ENCODE results near the gene AUTS2. TPM values are rescaled to one million over a fixed set of nuclear protein-coding genes. Genes with fewer than 3 reads are reported as not detected.

AUTS2 gene
- total and polyA plus RNA-seq, 9 of the 15 experiments (the other 6 are each of a cell fraction or from before 2014, with no cell fraction given): 0.58 TPM; not detected in 8

DNA sequence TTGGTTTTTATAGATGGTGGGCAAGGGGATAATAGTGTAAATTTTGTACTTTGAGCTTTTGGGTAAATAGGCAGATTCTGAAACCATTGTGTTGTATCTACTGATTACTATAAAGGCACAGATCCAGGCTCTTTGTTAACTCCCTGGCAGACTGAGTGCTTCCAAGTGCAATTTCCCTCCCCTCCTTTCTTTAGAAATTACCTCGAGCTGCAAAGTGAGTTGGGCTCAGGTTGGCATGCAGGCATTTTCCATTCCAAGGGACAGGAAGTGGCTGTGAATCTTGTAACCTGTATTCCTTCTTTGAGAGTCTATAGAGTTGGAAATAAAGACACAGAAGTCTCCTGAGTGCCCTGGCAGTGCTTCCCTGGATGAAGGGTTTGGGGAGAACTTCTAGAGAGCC is 1039.5 kb downstream of the AUTS2 start (continued):
- no peak for TF ChIP-seq KAT7 (CRISPR knock-in tag; IDR thresholded peaks at IDR 0.05; ENCODE audit: borderline replicate concordance)
- no peak for TF ChIP-seq CREBBP (IDR thresholded peaks at IDR 0.05; ENCODE audit: low read depth, low read length)
- TF ChIP-seq ZFP30 (CRISPR knock-in tag; IDR thresholded peaks at IDR 0.05; ENCODE audit: borderline replicate concordance): no peak
- TF ChIP-seq MYC (IDR thresholded peaks at IDR 0.05; ENCODE audit: low read depth, low read length): no peak
- no peak for TF ChIP-seq MYC (CRISPR knock-in tag; IDR thresholded peaks at IDR 0.05; ENCODE audit: borderline replicate concordance, low read depth)
- TF ChIP-seq FIP1L1 (IDR thresholded peaks at IDR 0.05; ENCODE audit: low read depth, low read length, poor library complexity, severe bottlenecking): no peak
- no peak for TF ChIP-seq ZNF274 (IDR thresholded peaks at IDR 0.05; ENCODE audit: borderline replicate concordance, low read depth, low read length)
- TF ChIP-seq PHF20 (IDR thresholded peaks at IDR 0.05; ENCODE audit: partially characterized antibody): no peak

DNA sequence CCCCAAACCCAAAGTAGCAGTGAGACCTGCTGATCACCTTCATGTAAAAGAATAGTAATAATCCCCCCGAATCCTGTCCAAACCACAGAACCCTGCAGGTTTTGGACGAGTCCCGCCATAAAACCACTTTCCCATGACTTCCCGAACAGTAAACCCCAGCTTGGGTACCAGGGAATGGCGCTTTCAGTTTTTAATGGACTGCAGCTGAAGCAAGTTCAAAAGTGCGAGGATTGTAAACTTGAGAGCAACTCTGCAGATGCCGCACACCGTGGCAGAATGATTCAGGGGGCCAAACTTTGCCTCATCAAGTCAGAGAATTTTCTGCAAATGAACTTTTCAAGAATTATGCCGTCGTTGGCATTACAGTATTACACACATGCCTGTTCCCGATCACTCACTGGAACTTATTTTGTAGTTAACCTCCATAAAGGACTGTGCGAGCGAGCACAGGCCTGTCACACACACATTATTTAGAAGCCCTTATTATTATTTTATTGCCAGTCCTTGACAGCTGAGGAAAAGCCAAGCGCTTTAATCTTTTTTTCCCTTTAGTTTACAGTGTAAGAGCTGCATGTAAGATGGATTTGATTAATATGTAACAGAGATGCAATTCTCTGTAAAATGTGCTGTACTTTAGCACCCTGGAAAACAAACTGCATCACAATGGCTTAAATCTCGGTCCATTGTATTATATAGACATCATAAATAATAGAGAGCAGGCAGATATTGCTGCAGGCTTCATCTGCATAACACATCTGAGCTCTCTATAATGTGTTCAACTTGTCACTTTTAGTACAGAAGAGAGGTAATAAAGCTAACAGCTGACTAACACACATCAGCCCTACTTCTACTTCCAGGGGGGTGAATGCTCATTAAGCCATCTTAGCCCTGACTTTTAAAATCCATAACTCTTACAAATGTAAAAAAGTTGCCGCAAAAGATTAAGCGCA is 1040.2 kb downstream of the AUTS2 start:
- intact Hi-C loops (cut with micrococcal nuclease) (no loop called here), in situ Hi-C loops (cut with MboI) (no loop called here)
- Histone ChIP-seq H3K4me1 (replicated peaks in 1 of 2; ENCODE audit: control insufficient read depth in 2 of 2, insufficient read depth in 2 of 2, low read length in 2 of 2) (no peaks in the 10 kb centered on the region; a peak in 1 of 5 replicates), H3K9me3 (replicated peaks; ENCODE audit: control insufficient read depth, insufficient read depth, low read depth, low read length) (no peaks in the 10 kb centered on the region), H3K27ac (ENCODE audit: extremely low read depth, low read depth, low read length) (no peak overlapping the region), H4K20me1 (replicated peaks; ENCODE audit: control insufficient read depth, insufficient read depth, low read length) (no peaks in the 10 kb centered on the region), H3K27me3 (ENCODE audit: control insufficient read depth in 2 of 2, insufficient read depth in 2 of 2, low read length in 2 of 2) (peaks cover 8 to 11% of the 10 kb centered on the region in 2 experiments; a peak in 2 of 5 replicates), H2AFZ (ENCODE audit: low read depth, low read length) (no peak overlapping the region), H3K79me2 (ENCODE audit: control insufficient read depth, insufficient read depth, low read length) (no peaks in the 10 kb centered on the region), H3K36me3 (ENCODE audit: control insufficient read depth, insufficient read depth, low read length) (no peaks in the 10 kb centered on the region), H3K9me1 (ENCODE audit: control insufficient read depth, insufficient read depth, low read length) (no peaks in the 10 kb centered on the region), H3K4me3 (no peak overlapping the region), H3K9ac (ENCODE audit: insufficient read depth in 1 of 2, low read depth in 2 of 2, low read length in 2 of 2) (no peak overlapping the region), H3K4me2 (ENCODE audit: insufficient read depth, low read length) (no peak overlapping the region)
- ATAC-seq: no peak
- CTCF ChIA-PET (ENCODE audit: low intra/inter-chr PET ratio): no interaction called here
- no TSS peak for BruUV-seq (replicated peaks)
- WGBS (ENCODE audit: insufficient coverage, low coverage, missing lambda C conversion rate): 1% methylated on average over 17 of the region's 17 CpGs
- POLR2A ChIA-PET: no interaction called here
- no peak for FAIRE-seq
- DNase-seq (ENCODE audit: extremely low read depth in 1 of 4, low spot score in 3 of 4): no peak
- TF ChIP-seq CHCHD3 (CRISPR knock-in tag; IDR thresholded peaks at IDR 0.05): no peak
- TF ChIP-seq ADNP (tag; IDR thresholded peaks at IDR 0.05): no peak
- no peak for TF ChIP-seq ILF3 (IDR thresholded peaks at IDR 0.05; ENCODE audit: borderline replicate concordance)
- no peak for TF ChIP-seq SRF (CRISPR knock-in tag; IDR thresholded peaks at IDR 0.05)
- TF ChIP-seq ZNF408 (CRISPR knock-in tag; IDR thresholded peaks at IDR 0.05; ENCODE audit: low read depth): no peak
- TF ChIP-seq OTX1 (CRISPR knock-in tag; IDR thresholded peaks at IDR 0.05): no peak
- no peak for TF ChIP-seq ETV5 (CRISPR knock-in tag; IDR thresholded peaks at IDR 0.05; ENCODE audit: low read depth)
- no peak for TF ChIP-seq FOXJ2 (tag; IDR thresholded peaks at IDR 0.05)
- TF ChIP-seq PRPF4 (IDR thresholded peaks at IDR 0.05; ENCODE audit: insufficient read depth, low read depth, low read length, poor library complexity, severe bottlenecking): no peak
- no peak for TF ChIP-seq KLF10 (CRISPR knock-in tag; IDR thresholded peaks at IDR 0.05)
- no peak for TF ChIP-seq WHSC1 (IDR thresholded peaks at IDR 0.05; ENCODE audit: low read length)
- no peak for TF ChIP-seq FUS (optimal IDR thresholded peaks at IDR 0.05; ENCODE audit: low read depth, low read length)
- TF ChIP-seq HOXB6 (CRISPR knock-in tag; IDR thresholded peaks at IDR 0.05; ENCODE audit: borderline replicate concordance): no peak
- no peak for TF ChIP-seq BRF2 (IDR thresholded peaks at IDR 0.05; ENCODE audit: borderline replicate concordance, insufficient read depth, insufficient read length)
